WI38 (cell line): ENCODE measurements around the gene CALU.

Experiments used
- H3K4me3 ChIP-seq: 2 replicates; pipeline ENCODE4 v1.5.1; 2011; ENCODE audit warnings: low read depth, mild to moderate bottlenecking, control low read depth, low read length
- TF ChIP-seq, protein P1 (sequence below): IDR thresholded peaks from 2 replicates; pipeline ENCODE4 v1.5.1; 2012; ENCODE audit warnings: low read depth, mild to moderate bottlenecking, control low read depth, low read length

Gene CALU

DNA sequence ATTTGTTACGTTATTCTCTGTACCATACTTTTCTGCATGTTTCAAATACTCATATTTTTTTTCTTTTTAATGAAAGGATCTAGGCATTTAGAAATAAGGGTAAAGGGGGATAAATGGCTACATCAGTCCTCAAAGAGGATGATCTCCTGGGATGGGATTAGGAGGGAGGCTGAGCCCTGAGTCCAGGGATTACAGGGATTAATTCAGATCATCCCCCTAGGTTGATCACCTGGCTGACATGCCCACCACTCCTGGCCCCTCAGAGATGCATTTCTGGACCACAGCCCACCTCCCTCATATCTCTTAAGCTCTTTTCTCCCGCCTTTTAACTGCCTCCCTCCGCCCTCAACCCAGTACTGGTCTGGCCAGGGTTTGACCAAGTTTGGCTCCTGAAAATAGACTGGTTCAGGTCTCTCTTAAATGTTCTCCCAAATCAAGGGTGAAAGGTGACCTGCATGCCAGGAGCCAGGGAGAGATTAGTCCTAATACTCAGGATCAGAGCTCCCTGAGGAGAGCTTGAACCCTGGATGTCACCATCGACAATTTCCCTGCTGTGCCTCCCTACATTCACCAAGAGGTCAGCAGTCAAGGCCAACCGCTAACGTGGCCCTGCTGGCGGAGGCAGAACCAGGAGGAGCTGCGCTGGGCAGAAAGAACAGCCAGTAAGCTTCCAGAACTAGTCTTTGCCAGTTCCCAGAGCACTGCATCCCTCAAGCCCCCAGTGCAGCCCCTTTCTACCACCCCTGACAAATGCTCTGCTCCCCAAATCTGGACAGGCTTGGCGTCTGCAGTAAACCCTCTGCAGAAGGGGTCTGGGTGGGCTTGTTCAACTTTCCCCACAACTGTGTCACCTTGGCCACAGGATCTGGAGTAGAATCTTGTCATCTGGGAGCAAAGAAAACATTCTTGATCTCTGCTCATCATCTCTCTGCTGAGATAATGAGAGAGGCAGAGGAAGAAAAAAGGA, 49.6 kb downstream of the CALU start:
- H3K4me3 ChIP-seq, result no peak overlapping the region
- TF ChIP-seq, protein P1, sequence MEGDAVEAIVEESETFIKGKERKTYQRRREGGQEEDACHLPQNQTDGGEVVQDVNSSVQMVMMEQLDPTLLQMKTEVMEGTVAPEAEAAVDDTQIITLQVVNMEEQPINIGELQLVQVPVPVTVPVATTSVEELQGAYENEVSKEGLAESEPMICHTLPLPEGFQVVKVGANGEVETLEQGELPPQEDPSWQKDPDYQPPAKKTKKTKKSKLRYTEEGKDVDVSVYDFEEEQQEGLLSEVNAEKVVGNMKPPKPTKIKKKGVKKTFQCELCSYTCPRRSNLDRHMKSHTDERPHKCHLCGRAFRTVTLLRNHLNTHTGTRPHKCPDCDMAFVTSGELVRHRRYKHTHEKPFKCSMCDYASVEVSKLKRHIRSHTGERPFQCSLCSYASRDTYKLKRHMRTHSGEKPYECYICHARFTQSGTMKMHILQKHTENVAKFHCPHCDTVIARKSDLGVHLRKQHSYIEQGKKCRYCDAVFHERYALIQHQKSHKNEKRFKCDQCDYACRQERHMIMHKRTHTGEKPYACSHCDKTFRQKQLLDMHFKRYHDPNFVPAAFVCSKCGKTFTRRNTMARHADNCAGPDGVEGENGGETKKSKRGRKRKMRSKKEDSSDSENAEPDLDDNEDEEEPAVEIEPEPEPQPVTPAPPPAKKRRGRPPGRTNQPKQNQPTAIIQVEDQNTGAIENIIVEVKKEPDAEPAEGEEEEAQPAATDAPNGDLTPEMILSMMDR, result no peak

DNA sequence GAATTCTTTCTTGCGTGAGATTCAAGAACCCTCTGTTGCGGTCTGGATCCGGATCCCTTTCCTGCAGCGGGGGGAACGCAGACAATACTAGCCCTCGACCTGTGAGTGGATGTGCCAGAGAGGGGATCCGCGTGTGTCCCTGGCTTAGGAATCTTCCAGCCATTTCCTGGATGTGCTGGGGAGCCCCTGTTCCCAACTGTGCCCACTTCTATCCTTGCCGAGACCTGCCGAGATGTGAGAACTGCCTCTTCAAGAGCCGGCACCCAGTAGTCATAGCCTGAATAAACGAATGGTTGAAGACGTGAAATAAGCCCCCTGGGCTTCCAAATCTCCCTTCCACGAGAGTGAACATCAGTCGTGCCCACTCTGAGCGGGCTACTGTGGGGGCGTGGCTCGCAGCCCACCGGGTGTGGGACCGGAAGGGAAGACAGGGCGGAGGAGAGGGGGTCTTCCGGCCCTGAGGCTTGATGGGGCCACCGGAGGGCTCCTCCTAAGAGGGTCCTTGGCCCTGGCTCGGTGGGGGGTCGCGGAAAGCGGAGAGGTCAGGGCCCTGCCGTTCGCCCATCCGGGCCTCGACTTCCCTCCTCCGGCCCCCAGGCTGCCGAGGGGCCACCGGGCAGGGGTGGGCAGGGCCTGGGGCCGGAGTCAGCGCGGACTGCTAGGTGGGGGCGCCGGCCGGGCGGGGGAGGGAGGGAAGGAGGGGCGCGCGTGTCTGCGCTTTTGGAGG, 51.3 kb downstream of the CALU start:
- peak overlapping the region; percentile 82 for H3K4me3 ChIP-seq

DNA sequence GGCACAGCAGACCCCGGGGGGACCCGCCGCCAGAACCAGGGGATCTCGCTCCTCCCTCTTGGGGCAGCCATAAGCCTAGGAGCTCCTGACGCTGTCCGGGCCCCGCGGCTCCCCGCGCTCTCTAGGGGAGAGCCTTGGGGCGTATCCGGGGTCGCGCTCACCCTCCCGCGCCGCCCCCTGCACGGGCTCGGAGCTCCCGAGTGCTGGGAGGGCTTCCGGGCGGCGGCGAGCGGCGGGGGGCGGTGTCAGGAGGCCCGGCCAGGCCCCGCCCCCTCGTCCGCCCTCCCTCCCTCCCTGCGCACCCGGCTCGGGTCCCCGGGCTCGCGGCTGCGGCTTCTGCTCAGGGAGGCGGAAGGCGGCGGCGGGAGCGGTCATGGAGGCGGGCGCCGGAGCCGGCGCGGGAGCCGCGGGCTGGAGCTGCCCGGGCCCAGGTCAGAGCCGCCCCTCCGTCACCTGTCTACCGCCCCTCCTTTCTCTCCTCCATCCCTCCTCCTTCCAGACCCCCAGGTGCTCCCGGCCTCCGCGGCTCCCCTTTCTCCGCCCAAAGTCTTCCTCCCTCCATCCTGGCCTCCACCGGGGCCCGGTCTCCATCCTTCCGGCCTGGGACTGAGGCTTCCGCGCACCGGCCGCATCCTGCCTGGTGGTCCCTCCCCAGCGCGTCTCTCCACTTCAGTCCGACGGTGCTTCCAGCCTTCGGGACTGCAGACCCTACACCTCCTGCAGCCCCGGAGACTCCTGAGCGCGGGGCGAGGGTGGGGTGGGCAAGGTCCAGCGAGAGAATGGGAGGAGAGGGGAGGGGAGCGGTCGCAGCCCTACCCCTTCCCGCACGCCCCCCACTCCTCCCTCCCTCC, 52.2 kb downstream of the CALU start, which contains the start of gene CCDC136:
CCDC136 (plus strand) TSS at position 848 of the 851 bp plus-strand sequence. CDS start 444 bp downstream, outside the sequence.
- H3K4me3 ChIP-seq, result peak within 1 kb of the TSS; percentile 82
- TF ChIP-seq, protein P1, result no peak

More for the DNA sequence above, 51.3 kb downstream of the CALU start:
- TF ChIP-seq, protein P1, result no peak

DNA sequence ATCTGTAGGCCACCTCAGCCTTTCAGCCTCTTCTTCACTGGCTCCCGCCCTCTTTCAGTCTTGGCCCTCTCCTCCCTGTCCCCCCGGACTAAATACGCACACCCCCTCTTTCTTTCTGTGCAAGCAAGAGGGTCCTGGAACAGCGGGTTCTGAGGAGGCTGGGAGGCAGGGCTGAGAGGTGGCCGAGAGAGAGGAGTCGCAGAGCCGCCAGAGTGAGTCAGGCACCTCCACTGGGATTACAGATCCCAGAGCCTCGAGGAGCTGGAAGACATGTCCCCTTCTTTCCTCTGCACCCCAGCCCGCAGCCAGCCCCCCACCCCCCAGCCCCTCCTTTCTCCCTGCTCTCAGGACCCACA, 52.8 kb downstream of the CALU start:
- H3K4me3 ChIP-seq, result peak overlapping the region; percentile 82
- TF ChIP-seq, protein P1, result no peak

DNA sequence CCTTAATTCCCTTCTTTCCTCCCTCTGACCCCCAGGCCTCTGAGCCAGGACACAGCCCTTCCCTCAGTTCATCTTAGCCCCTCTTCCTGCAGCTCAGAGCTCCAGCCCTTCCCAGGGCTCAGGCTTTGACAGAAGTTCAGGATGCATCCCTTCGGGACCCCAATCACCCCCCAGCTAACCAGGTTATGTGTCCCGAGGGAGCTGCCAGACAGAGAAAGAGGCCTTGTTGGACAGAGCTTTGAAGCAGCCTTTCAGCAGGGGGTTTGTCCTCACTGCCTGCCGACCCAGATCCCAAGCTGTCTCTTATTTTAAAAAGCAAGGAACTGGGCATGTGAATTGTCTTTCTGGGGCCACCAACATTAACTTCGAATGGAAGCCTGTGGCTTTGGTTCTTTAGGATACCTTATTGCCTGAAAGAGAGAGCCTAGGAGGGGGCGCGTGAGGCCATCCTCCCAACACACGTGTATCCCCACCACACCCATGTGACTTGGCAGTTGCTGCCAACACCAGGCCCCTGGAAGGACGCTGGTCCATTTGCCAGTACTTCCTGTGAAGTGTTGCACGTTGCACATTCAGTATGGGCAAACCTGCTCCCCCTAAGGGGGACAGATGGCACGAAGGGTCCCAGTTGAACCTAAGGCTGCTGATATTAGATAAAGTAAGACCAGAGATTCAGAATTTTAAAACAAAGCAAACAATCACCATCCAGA, 53.5 kb downstream of the CALU start:
- peak overlapping the region; percentile 82 for H3K4me3 ChIP-seq
- TF ChIP-seq, protein P1, result no peak

DNA sequence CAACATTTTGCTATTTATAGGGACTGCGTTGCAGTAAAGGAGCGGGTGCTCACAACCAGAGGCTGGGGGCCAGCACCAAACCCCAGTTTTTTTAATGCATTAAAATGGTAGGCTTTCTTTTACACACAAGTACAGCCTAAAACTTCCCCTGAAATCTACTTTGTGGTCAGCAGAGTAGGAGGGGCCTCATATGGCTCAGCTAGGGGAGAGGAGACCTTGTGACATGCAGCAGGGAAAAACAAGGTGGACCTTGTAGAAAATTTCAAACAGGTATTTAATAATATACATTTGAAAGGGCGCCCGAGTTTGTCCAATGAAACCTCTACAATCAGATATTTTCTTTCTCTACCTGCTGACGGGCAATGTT, 54.0 kb downstream of the CALU start:
- TF ChIP-seq, protein P1, result no peak
- no peak overlapping the region for H3K4me3 ChIP-seq
